GM23338 (cell line): ENCODE data around the gene MEF2A.

Source experiments
- EZH2 ChIP-seq: fragments of 200-600 bp; sonication (generic); IDR thresholded peaks from one replicate; pipeline ENCODE4 v1.8.0; 2017; ENCODE audit warnings: antibody characterized with exemption, mild to moderate bottlenecking, low read depth; ENCODE audit not compliant: unreplicated experiment
- TF ChIP-seq, protein P1 (sequence below), 2 experiments: fragments of 200-600 bp in 1 of 2; sonication (generic) in 1 of 2; conservative IDR thresholded peaks; 2 replicates each; pipeline versions ENCODE4 v1.5.1 to v1.6.1; 2016 to 2017; ENCODE audit warnings: antibody characterized with exemption in 2 of 2, low read depth in 2 of 2, mild to moderate bottlenecking in 2 of 2, moderate library complexity in 1 of 2

DNA sequence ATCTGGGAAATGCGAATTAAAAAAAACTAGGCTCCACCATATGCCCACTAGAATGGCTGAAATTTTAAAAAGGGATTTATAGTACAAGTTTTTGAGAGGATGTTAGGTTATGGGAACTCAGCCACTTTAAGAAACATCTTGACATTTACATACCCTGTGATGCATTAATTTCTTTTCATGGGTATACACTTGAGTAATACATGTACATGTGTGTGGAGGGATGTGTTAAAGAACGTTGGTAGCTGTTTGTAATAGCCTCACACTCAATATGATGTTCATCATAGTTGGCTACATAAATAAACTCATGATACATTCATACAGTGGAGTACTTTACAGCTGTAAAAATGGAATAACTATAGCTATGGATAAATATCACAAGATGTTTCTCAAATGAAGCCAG, 40.9 kb downstream of the MEF2A start:
- TF ChIP-seq, protein P1, sequence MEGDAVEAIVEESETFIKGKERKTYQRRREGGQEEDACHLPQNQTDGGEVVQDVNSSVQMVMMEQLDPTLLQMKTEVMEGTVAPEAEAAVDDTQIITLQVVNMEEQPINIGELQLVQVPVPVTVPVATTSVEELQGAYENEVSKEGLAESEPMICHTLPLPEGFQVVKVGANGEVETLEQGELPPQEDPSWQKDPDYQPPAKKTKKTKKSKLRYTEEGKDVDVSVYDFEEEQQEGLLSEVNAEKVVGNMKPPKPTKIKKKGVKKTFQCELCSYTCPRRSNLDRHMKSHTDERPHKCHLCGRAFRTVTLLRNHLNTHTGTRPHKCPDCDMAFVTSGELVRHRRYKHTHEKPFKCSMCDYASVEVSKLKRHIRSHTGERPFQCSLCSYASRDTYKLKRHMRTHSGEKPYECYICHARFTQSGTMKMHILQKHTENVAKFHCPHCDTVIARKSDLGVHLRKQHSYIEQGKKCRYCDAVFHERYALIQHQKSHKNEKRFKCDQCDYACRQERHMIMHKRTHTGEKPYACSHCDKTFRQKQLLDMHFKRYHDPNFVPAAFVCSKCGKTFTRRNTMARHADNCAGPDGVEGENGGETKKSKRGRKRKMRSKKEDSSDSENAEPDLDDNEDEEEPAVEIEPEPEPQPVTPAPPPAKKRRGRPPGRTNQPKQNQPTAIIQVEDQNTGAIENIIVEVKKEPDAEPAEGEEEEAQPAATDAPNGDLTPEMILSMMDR (conservative IDR thresholded peaks at IDR 0.05; ENCODE audit: low read depth in 2 of 2): no peak
- no peak for TF ChIP-seq EZH2
